Measurements from ENCODE around the gene PLPP1.
A peak's percentile ranks its signal among the peaks of the same experiment; 100 is the strongest.

The PLPP1 gene

GRCh38 chr5:55441107-55441771, 93.5 kb downstream of the PLPP1 start:
- DNase-seq, result no peak

GRCh38 chr5:55440188-55440646, 94.5 kb downstream of the PLPP1 start:
- peak; percentile 33 for DNase-seq

GRCh38 chr5:55438998-55439397, 95.8 kb downstream of the PLPP1 start:
- DNase-seq, result no peak

- DNase-seq, result no peak
Observed at GRCh38 chr5:55437859-55438206, 96.9 kb downstream of the PLPP1 start.

GRCh38 chr5:55437452-55437851, 97.3 kb downstream of the PLPP1 start:
- no peak for DNase-seq

GRCh38 chr5:55432549-55432948, 102.2 kb downstream of the PLPP1 start:
- no peak for DNase-seq

- no peak for DNase-seq
Observed at GRCh38 chr5:55429613-55430253, 105.0 kb downstream of the PLPP1 start.

GRCh38 chr5:55429221-55429612, 105.5 kb downstream of the PLPP1 start:
- no peak for DNase-seq

- peak; percentile 26 for DNase-seq
Observed at GRCh38 chr5:55427157-55427556, 107.6 kb downstream of the PLPP1 start.

- DNase-seq, result no peak
Observed at GRCh38 chr5:55426455-55426854, 108.3 kb downstream of the PLPP1 start.

GRCh38 chr5:55421074-55421529, 113.7 kb downstream of the PLPP1 start:
- no peak for DNase-seq

GRCh38 chr5:55418994-55419968, 115.5 kb downstream of the PLPP1 start:
- DNase-seq, result no peak

- no peak for DNase-seq
Observed at GRCh38 chr5:55416306-55416705, 118.5 kb downstream of the PLPP1 start.

GRCh38 chr5:55415071-55415470, 119.7 kb downstream of the PLPP1 start:
- no peak for DNase-seq

- no peak for DNase-seq
Observed at GRCh38 chr5:55413644-55414043, 121.1 kb downstream of the PLPP1 start.

- DNase-seq, result peak; percentile 7
Observed at GRCh38 chr5:55411876-55412275, 122.9 kb downstream of the PLPP1 start.

- no peak for DNase-seq
Observed at GRCh38 chr5:55410845-55411244, 123.9 kb downstream of the PLPP1 start.

GRCh38 chr5:55409775-55410174, 125.0 kb downstream of the PLPP1 start:
- DNase-seq, result no peak

- DNase-seq, result no peak
Observed at GRCh38 chr5:55407984-55408383, 126.8 kb downstream of the PLPP1 start.

GRCh38 chr5:55407059-55407684, 127.6 kb downstream of the PLPP1 start:
- peak; percentile 5 for DNase-seq

GRCh38 chr5:55406292-55406691, 128.5 kb downstream of the PLPP1 start:
- DNase-seq, result no peak

- DNase-seq, result no peak
Observed at GRCh38 chr5:55402199-55402598, 132.6 kb downstream of the PLPP1 start.

All from CD4-positive, alpha-beta T cell treated with Interleukin-4 for 4 hours (primary cell).